Endometrial microvascular endothelial cells (primary cell): ENCODE measurements around the gene TFEB. TPM values are rescaled to one million over a fixed set of nuclear protein-coding genes. Genes with fewer than 3 reads are reported as not detected.

Source experiments
- in situ Hi-C: cut with HindIII; loops from 2 replicates; pipeline ENCODE4 v1.10.0; 2017; ENCODE audit warnings: low sequenced_read_pairs, low pct_unique_long_range_greater_than_20kb; ENCODE audit errors: inconsistent ontology term
- total RNA-seq: library from RNA; depleted of rRNA; stranded (reverse); fragments of >200 nt; gene quantifications from one replicate; pipeline ENCODE4 v1.2.3, GENCODE V29; 2015; ENCODE audit errors: inconsistent ontology term

The TFEB gene
- 5.9 TPM for total RNA-seq

DNA sequence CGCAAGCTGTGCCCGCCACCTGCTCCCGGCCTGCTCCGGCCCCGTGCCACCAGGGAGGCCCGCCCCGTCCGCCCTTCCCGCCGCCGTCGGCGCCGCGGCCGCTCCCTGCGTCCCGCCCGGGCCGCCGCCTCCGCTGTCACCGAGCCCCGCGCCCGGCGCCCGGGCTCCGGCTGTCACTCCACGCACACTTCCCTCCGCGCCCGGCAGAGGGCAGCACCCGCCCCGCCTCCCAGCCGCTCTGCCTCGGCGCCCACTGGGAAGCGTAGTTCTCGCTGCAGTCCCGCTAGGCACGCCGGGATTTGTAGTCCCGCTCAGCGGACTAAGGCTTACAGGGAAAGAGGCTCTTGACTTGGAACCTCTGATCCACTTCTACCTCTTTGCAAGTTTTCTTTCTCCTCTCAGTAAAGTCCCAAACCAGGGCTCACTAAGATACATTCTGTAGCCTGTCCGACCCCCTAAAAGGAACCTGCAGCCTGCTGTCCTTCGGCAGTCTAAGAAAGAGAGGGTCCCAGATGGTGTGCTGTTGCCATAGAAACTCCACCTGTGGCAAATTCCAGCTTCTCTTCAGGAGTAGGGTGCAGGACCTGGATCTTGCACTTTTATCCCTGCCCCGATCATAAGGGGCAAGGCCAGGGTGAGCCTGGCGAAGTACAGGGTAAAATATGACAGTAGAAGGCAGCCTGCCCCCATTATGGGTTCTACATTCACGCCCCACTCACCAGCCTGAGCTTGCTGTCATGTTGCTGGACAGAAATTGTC is at the start of gene TFEB:
TSS of gene TFEB (minus strand) at position 182 of the 759 bp plus-strand sequence. CDS start 44,395 bp downstream, outside the sequence.
- in situ Hi-C loops = no loop called here

DNA sequence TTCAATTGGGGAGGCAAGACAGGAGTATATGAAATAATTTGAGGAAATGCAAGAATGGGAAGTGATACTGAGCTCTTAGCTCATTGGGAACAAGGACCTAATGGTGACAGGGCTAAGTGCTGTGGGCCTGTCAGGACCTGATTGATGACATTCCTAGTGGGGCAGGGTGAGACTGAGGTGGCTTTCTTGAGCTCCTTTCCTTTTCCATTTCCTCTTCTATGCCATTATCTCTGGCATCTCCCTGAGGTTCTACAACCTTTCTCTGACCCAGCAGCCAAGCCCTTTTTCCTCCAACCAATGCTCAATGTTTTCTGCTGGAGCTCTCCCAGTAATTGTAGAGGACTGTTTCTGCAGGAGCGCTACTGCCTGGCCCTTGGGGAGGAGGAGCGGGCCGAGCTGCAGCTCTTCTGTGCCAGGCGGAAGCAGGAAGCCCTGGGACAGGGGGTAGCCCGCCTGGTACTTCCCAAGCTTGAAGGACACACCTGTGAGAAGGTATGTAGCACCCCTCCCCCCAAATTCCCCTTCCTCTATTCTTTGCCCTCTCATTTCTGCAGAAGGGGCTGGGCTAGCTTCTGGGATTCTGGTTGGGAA is 49.3 kb upstream of the TFEB start:
- in situ Hi-C loops = loop anchor here (10.0 to 25.0 kb wide), 2 partner anchors 140 to 253 kb away; partner anchors contain the start of genes BYSL and MED20

DNA sequence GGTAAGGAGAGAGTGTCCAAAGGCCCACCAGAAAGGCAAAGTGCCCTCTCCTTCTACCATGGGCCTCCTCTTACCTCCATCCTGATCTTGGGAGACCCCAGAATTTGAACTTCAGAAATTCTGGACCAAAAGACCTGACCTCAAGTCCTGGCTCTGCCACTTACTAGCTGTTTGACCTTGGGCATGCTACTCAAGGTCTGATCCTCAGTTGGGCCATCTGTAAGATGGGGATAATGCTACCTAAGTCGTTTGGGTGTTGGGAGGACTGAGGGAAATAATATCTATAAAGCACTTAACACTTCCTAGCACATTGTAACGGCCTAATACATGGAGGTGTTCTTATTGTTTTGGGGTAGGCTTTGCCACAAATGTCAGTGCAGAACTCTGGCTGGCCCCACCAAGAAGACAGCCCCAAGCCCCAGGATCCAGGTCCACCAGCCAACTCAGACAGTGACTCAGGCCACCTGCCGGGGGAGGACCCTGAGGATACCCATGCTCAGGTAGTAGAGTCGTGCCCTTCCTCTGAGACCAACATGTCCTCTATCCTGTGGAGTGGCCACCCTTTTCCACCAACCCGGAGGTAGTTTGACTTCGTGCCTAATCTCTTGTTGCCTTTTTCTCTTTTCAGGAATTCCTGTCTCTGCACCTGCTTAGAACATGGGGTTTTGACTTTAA is 47.8 kb upstream of the TFEB start:
- in situ Hi-C loops = loop anchor here (10.0 to 25.0 kb wide), 2 partner anchors 142 to 254 kb away; partner anchors contain the start of genes BYSL and MED20

DNA sequence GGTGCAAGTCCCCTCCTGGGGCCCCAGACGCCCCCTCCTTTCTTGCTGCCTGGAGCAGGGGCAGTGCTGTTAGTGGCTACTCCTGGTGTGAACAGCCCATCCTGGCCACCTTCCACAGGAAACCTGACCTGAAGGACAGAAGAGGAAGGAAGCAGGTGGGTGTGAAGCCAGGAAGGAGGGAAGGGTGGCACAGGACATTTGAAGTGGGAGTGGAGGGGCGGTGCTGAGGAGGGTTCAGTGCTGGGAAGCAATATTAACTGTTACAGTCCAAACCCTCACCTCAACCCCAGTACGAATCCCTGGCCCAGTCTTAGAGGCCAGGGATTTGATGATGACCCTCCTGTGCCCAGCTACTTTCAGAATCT is 45.9 kb upstream of the TFEB start:
- in situ Hi-C loops = loop anchor here (10.0 to 25.0 kb wide), 2 partner anchors 143 to 256 kb away; partner anchors contain the start of genes BYSL and MED20

- in situ Hi-C loops = loop anchor here (10.0 to 25.0 kb wide), 2 partner anchors 144 to 257 kb away; partner anchors contain the start of genes BYSL and MED20
These were observed 45.4 kb upstream of the TFEB start, which contains the start of gene PRICKLE4 for GRCh38 chr6:41780551-41781365. Gene PRICKLE4, plus strand, starts transcription at chr6:41780782. Its CDS starts 2,692 bp downstream, at chr6:41783474.

DNA sequence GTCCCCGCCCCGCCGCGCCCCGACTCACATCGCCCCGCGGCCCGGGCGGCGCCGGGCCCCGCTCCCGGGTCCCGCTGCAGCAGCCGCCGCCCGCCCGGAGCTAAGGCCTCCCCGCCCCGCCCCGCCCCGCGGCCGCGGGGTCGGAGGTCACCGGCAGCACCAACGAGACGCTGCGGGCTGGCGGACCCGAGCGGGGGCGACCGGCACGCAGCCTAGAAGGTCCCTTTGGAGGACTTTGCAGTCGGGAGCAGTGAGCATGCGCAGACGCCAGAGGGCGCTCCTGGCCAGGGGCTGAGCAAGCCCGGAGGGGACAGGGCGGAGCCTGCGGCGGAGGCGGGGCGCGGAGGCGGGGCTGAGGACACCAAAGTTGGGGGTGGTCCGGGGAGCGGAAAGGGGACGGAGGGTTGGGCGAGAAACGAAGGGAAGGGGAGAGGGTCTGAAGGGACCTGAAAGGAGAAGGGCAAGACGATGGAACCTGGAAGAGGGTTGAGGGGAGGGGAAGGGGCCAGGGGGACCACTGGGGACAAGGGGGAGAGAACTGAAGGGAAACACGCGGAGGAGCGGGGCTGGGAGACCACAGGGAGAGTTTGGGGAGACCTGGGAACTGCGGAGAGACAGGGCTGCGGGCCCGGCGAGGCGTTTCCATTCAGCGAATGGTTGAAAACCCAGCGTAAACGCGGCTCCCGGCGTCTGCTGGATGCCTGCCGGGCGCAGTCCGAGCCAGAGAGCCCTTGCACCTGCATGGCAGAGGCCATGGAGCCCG is 44.6 kb upstream of the TFEB start, which contains the start of gene FRS3:
TSS of gene FRS3 (minus strand) at position 113 of the 763 bp plus-strand sequence. CDS start 2,913 bp downstream, outside the sequence.
- in situ Hi-C loops = loop anchor here (10.0 to 25.0 kb wide), 2 partner anchors 145 to 257 kb away; partner anchors contain the start of genes BYSL and MED20

- in situ Hi-C loops = loop anchor here (25.0 kb wide), 1 partner anchor 258 kb away; no protein-coding TSS in a partner anchor
These were observed 43.9 kb upstream of the TFEB start for GRCh38 chr6:41779336-41779735.

GRCh38 chr6:41778895-41779294 is 43.5 kb upstream of the TFEB start:
- in situ Hi-C loops = loop anchor here (25.0 kb wide), 1 partner anchor 258 kb away; no protein-coding TSS in a partner anchor

DNA sequence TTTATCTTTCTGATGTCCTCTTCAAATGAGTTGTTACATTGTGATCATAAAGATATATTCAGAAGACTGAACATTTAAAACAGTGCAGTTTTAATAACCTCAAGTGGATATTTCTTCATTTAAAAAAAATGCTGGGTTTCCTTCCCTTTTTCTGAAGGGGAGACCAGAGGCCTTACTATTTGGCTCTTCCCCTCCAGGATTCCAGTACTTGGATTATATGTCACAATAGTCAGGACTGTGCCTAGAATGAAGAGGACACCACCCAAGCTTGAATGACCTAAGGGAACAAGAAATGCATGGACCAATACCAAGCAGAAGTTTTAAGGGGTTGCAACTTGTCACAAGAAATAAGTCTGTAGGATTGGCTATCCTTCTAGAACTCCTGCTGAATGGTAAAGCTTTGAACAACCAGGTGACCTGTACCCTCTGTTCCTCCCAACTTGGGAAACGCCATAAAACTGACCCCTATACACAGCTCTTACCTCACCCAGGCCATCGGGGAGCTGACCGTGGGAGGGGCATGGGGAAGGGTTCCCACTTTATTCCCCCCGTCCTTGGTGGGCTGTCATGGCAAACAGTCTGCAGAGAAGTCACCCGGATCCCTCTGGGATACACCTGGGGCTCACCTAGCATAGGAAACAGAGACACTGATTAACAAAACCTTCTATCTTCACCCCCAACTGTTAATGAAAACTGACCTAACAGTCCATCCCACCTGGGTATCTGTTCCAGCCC is 42.3 kb upstream of the TFEB start:
- in situ Hi-C loops = loop anchor here (25.0 kb wide), 1 partner anchor 260 kb away; no protein-coding TSS in a partner anchor

DNA sequence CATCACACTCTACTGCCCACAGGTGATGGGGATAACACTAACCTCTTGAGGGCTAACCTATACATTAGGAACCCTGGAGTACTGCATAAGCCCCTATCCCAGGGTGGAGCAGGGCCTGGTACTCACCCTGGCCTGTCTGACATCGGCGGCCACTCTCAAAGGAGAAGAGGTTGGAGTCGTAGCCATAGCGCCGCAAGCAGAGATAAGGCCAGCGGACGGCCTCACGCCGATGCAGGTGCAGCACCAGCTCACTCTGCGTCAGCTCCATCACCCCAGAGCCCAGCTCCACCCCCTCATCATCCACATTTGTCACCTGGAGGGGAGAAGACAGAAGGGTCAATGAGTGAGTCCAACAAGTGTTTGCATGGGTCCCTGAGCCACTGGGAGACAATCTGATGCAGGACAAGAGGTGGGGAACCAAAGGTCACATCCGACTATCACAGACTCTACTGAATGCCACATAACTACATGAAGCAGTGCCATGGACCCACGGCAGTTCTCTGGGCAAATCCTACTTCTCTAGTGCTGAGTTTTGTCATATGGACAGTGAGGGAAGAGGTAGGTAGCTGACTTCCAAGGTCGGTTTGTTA is 40.0 kb upstream of the TFEB start:
- in situ Hi-C loops = loop anchor here (25.0 kb wide), 1 partner anchor 262 kb away; no protein-coding TSS in a partner anchor

DNA sequence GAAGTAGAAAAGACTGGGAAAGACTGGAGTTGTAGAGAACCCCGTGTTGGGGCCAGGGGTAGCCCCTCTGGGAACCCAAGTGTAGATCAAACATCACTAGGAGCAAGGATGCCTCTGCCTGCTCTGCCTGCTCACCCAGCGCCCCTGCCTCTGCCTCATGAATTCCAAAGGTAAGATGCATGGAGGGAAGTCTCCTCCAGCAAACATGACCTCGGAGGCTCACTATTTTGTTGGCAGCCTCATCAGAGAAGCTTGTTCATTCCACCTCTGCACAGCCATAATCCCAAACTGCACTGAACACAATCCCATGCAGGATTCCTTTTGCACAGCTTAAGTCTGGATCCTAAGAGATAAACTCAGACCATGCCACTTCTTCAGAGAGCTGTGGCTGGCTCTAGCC is 39.4 kb upstream of the TFEB start:
- in situ Hi-C loops = loop anchor here (25.0 kb wide), 1 partner anchor 262 kb away; no protein-coding TSS in a partner anchor

DNA sequence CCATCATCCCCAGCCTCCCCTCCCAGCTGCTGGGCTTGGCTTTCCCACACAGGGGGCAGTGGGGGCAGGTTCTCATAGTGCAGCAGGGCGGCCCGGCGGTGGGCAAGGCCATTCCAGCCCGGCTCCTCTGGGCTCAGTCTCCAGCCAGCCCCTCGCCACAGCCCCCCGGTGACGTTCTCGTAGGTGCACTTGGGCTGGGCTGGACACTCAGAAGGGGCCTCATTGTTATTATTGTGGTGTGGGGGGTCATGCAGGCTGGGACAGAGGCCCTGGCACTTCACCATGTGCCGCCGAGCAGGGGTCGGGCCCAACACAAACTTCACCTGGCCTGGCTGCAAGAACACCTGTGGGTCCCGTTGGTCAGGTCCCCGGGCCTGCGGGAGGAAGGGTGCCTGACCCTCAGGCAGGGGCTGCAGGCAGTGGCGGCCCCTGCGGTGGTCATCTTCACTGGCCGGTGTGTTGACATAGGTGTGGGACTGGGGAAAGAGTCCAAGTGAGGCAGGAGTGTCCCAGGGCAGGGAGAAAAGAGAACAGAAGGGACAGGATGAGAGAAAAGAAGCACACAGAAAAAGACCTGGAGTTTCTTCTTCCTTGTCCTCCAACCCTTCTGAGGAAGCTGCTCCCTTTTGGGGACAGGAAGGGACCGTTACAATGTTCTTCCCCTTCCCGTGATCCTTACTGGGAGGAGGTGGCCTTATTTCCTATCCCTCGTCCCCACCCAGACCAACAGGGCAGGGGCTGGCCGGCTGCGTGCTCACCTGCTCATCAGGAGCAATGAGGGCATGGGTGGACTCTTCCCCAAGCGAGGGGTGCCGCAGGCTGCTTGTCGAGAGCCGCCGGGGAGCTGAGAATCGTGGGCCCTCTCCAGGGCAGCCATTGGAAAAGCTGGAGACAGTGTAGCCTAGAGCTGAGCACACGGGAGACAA is 35.9 kb upstream of the TFEB start:
- in situ Hi-C loops = no loop called here

DNA sequence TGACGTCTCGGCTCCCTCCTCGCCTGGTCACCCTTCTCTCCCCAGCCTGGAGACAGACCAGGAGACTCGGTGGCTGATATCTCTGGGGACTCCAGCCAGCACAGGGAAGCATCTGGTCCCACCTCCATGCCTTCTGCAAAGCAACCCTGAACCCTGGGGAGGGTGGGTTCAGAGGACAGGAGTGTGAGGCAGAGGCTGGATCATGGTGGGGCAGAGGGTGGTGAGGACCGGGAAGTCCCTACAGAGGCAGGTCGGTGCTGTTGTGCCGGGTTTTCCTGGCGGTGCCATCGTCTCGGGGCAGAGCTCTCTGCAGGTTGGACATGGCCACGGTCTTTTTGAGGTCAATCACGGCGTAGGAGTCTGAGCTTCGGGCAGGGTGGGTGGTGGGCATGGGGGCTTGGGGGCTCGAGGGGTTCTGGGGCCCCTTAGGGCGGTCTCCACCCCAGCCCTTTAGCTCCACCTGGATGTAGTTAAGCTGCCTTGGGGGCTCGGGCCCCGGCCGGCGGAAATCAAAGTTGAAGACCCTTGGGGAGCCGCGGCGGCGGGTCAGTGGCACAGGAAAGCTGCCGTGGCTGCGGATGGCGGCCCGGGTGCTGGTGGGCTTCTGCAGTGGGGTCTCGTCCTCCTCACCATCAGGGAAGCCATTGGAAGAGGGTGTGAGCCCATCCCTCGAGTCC is 35.1 kb upstream of the TFEB start:
- in situ Hi-C loops = no loop called here

DNA sequence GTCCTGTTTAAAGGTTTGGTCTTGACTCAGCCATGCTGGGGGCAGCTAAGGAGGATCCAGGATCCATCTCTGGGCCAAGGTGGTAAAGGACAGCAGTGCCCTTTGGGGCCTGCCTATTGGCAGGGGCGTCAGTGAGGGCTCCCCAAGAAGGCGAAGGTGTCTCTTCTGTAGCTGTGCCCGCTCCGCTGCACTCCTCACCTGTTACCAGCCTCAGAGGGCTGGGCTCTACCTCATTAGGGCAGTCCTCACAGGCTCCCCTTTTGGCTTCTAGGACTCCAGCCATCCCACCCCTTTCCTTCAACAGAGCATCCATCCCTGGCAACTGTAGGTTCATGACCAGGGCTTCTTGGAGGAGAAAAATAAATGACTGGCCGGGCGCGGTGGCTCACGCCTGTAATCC is 34.0 kb upstream of the TFEB start:
- in situ Hi-C loops = no loop called here
